Esophagus (tissue), 2 donors: Measurements from ENCODE around the gene RTF1. TPM values are rescaled to one million over a fixed set of nuclear protein-coding genes. Genes with fewer than 3 reads are reported as not detected.

ENCODE experiments used
- H3K27ac ChIP-seq, 2 donors: one replicate each; pipeline ENCODE4 v1.5.1; 2013; ENCODE audit warnings: low read depth in 2 of 2, mild to moderate bottlenecking in 2 of 2, inconsistent platforms in 1 of 2, low read length in 1 of 2, moderate library complexity in 1 of 2
- H3K27me3 ChIP-seq, 2 donors: one replicate each; pipeline ENCODE4 v1.6.1; 2013; ENCODE audit warnings: low read length in 2 of 2, control low read depth in 1 of 2, mild to moderate bottlenecking in 1 of 2; ENCODE audit not compliant: insufficient read depth in 2 of 2, control insufficient read depth in 1 of 2
- H3K36me3 ChIP-seq, 2 donors: one replicate each; pipeline ENCODE4 v1.6.1; 2013; ENCODE audit warnings: low read length in 1 of 2; ENCODE audit not compliant: control insufficient read depth in 2 of 2, insufficient read depth in 2 of 2
- H3K4me1 ChIP-seq, 2 donors: one replicate each; pipeline ENCODE4 v1.6.1; 2013; ENCODE audit warnings: low read length in 1 of 2; ENCODE audit not compliant: control insufficient read depth in 2 of 2, insufficient read depth in 2 of 2
- H3K4me3 ChIP-seq, 2 donors: one replicate each; pipeline ENCODE4 v1.5.1; 2013; ENCODE audit warnings: low read length in 2 of 2, mild to moderate bottlenecking in 2 of 2, low read depth in 1 of 2, moderate library complexity in 1 of 2
- H3K9me3 ChIP-seq, 2 donors: one replicate each; pipeline ENCODE4 v1.6.1; 2013; ENCODE audit warnings: mild to moderate bottlenecking in 2 of 2, low read depth in 1 of 2, low read length in 1 of 2, moderate library complexity in 1 of 2; ENCODE audit not compliant: control insufficient read depth in 2 of 2, insufficient read depth in 1 of 2
- WGBS, 2 donors: extraction: QIAGEN DNeasy Blood & Tissue Kit; methylation state at CpG; one replicate each; pipeline ENCODE4 v1.1.7; 2013; 5-methylcytosine and 5-hydroxymethylcytosine counted together
- polyA plus RNA-seq, 2 donors: library from polyadenylated mRNA; stranded (reverse); fragments of 200-250 nt; gene quantifications; one replicate each; pipeline ENCODE4 v1.2.3, GENCODE V29; 2013
- donor health status: healthy with polysubstance abuse.
- donor health status: Bipolar disorder and iron deficiency.

The RTF1 gene
- polyA plus RNA-seq, 2 donors = 12.2 to 16.2 TPM

GRCh38 chr15:41483519-41483918 is 66.6 kb downstream of the RTF1 start:
- peaks cover 16 to 20% of the 10 kb centered on the region in 2 donors for H3K36me3 ChIP-seq
- no peaks in the 10 kb centered on the region for H3K9me3 ChIP-seq
- H3K27me3 ChIP-seq = no peaks in the 10 kb centered on the region
- no peak overlapping the region for H3K4me3 ChIP-seq
- no peak overlapping the region for H3K27ac ChIP-seq
- no peaks in the 10 kb centered on the region for H3K4me1 ChIP-seq
- 83 to 86% methylated on average over 2 of the region's 2 CpGs for WGBS, 2 donors

- Histone ChIP-seq H3K27ac (no peak overlapping the region), H3K9me3 (no peaks in the 10 kb centered on the region), H3K4me3 (no peak overlapping the region), H3K36me3 (peaks cover 11 to 13% of the 10 kb centered on the region in 2 donors), H3K4me1 (no peaks in the 10 kb centered on the region), H3K27me3 (no peaks in the 10 kb centered on the region)
- 82% methylated on average over 11 of the region's 11 CpGs for WGBS, 2 donors
Observed at GRCh38 chr15:41484937-41485625, 68.2 kb downstream of the RTF1 start.

- Histone ChIP-seq H3K36me3 (peaks cover 3% of the 10 kb centered on the region in 2 donors), H3K27ac (no peak overlapping the region), H3K4me1 (no peaks in the 10 kb centered on the region), H3K27me3 (no peaks in the 10 kb centered on the region), H3K4me3 (no peak overlapping the region), H3K9me3 (no peaks in the 10 kb centered on the region)
- 84 to 87% methylated on average over 42 to 43 of the region's 43 CpGs for WGBS, 2 donors
Observed at GRCh38 chr15:41486286-41486685, 69.4 kb downstream of the RTF1 start.

GRCh38 chr15:41487381-41487780 is 70.5 kb downstream of the RTF1 start:
- no peaks in the 10 kb centered on the region for H3K9me3 ChIP-seq
- H3K36me3 ChIP-seq = no peaks in the 10 kb centered on the region
- H3K27me3 ChIP-seq = no peaks in the 10 kb centered on the region
- no peak overlapping the region for H3K4me3 ChIP-seq
- no peak overlapping the region for H3K27ac ChIP-seq
- H3K4me1 ChIP-seq = peaks cover 0 to 2% of the 10 kb centered on the region in 2 donors
- WGBS, 2 donors = 68 to 75% methylated on average over 9 of the region's 9 CpGs

GRCh38 chr15:41487802-41488201 is 70.9 kb downstream of the RTF1 start:
- 83 to 85% methylated on average over 2 of the region's 2 CpGs for WGBS, 2 donors
- Histone ChIP-seq H3K27me3 (no peaks in the 10 kb centered on the region), H3K4me1 (peaks cover 0 to 2% of the 10 kb centered on the region in 2 donors), H3K4me3 (no peak overlapping the region), H3K36me3 (no peaks in the 10 kb centered on the region), H3K9me3 (no peaks in the 10 kb centered on the region), H3K27ac (no peak overlapping the region)

- H3K9me3 ChIP-seq = no peaks in the 10 kb centered on the region
- H3K4me1 ChIP-seq = peaks cover 4 to 10% of the 10 kb centered on the region in 2 donors
- no peaks in the 10 kb centered on the region for H3K27me3 ChIP-seq
- 95 to 97% methylated on average over 2 of the region's 2 CpGs for WGBS, 2 donors
- no peak overlapping the region for H3K4me3 ChIP-seq
- H3K27ac ChIP-seq = no peak overlapping the region
- no peaks in the 10 kb centered on the region for H3K36me3 ChIP-seq
Observed at GRCh38 chr15:41489641-41490040, 72.7 kb downstream of the RTF1 start.

- Histone ChIP-seq H3K4me3 (no peak overlapping the region), H3K27me3 (no peaks in the 10 kb centered on the region), H3K4me1 (peaks cover 4 to 13% of the 10 kb centered on the region in 2 donors), H3K9me3 (no peaks in the 10 kb centered on the region), H3K36me3 (no peaks in the 10 kb centered on the region), H3K27ac (no peak overlapping the region)
- 38 to 47% methylated on average over 4 of the region's 4 CpGs for WGBS, 2 donors
Observed at GRCh38 chr15:41490355-41490754, 73.5 kb downstream of the RTF1 start.

- Histone ChIP-seq H3K4me3 (no peak overlapping the region), H3K9me3 (no peaks in the 10 kb centered on the region), H3K27ac (no peak overlapping the region), H3K36me3 (no peaks in the 10 kb centered on the region), H3K4me1 (peaks cover 4 to 15% of the 10 kb centered on the region in 2 donors), H3K27me3 (no peaks in the 10 kb centered on the region)
- WGBS, 2 donors = 91% methylated on average over 4 of the region's 4 CpGs
Observed at GRCh38 chr15:41491889-41492288, 75.0 kb downstream of the RTF1 start.

- Histone ChIP-seq H3K9me3 (no peaks in the 10 kb centered on the region), H3K4me3 (peak overlapping the region; percentile 41 to 68), H3K27me3 (no peaks in the 10 kb centered on the region), H3K36me3 (no peaks in the 10 kb centered on the region), H3K4me1 (peaks cover 4 to 15% of the 10 kb centered on the region in 2 donors), H3K27ac (no peak overlapping the region)
- WGBS, 2 donors = 9% methylated on average over 15 of the region's 15 CpGs
Observed at GRCh38 chr15:41492597-41493204, 75.8 kb downstream of the RTF1 start.
